GM12891 (cell line): ENCODE results near the gene EPHX1.

Source experiments
- PAX5 ChIP-seq: IDR thresholded peaks from 2 replicates; pipeline ENCODE4 v1.6.1; 2011; ENCODE audit warnings: low read length, moderate library complexity, mild to moderate bottlenecking; ENCODE audit not compliant: insufficient read depth, severe bottlenecking
- POLR2A ChIP-seq: IDR thresholded peaks from 2 replicates; pipeline ENCODE4 v1.6.1; 2011; ENCODE audit warnings: low read depth, low read length, control low read depth
- POLR2AphosphoS5 ChIP-seq: IDR thresholded peaks from 2 replicates; pipeline ENCODE4 v1.6.1; 2011; ENCODE audit warnings: low read depth, low read length, control low read depth
- POU2F2 ChIP-seq: IDR thresholded peaks from 2 replicates; pipeline ENCODE4 v1.6.1; 2011; ENCODE audit warnings: low read depth, mild to moderate bottlenecking, control low read depth, low read length, moderate library complexity
- SPI1 ChIP-seq: IDR thresholded peaks from 2 replicates; pipeline ENCODE4 v1.6.1; 2011; ENCODE audit warnings: low read depth, low read length, control low read depth
- TAF1 ChIP-seq: IDR thresholded peaks from 2 replicates; pipeline ENCODE4 v1.6.1; 2011; ENCODE audit warnings: low read depth, low read length, control low read depth

GRCh38 chr1:225845571-225846259 is 35.8 kb downstream of the EPHX1 start:
- no peak for TF ChIP-seq POLR2A
- no peak for TF ChIP-seq POLR2AphosphoS5
- TF ChIP-seq POU2F2, result no peak
- TF ChIP-seq TAF1, result no peak
- no peak for TF ChIP-seq PAX5
- no peak for TF ChIP-seq SPI1
